Fibroblast of mammary gland (primary cell): Measurements from ENCODE around the gene FBXO17.
"Not testable (repeated sequence)": the region's sequence is repeated elsewhere in the genome, so short reads cannot be mapped to it uniquely, and the experiment has no call there.

Experiments used
- DNase-seq: peaks from one replicate; pipeline ENCODE4 v3.0.0-alpha.2; 2010; ENCODE audit warnings: low read depth
- H3K4me3 ChIP-seq: 2 replicates; pipeline ENCODE4 v1.5.1; 2011; ENCODE audit warnings: low read depth, mild to moderate bottlenecking, low read length, moderate library complexity; ENCODE audit not compliant: control insufficient read depth
- CTCF ChIP-seq: conservative IDR thresholded peaks from 2 replicates; pipeline ENCODE4 v1.5.1; 2011; ENCODE audit warnings: low read depth, low read length, inconsistent platforms; ENCODE audit not compliant: control insufficient read depth, insufficient read depth

The FBXO17 gene

GRCh38 chr19:39009001-39009400 lies 33.5 kb upstream of the FBXO17 start:
- no peak for DNase-seq
- TF ChIP-seq CTCF, result no peak

GRCh38 chr19:39008137-39008536 lies 32.6 kb upstream of the FBXO17 start:
- no peak for TF ChIP-seq CTCF
- no peak overlapping the region for H3K4me3 ChIP-seq
- DNase-seq, result no peak

More at GRCh38 chr19:39009001-39009400, 33.5 kb upstream of the FBXO17 start:
- no peak overlapping the region for H3K4me3 ChIP-seq

GRCh38 chr19:39007096-39007495 lies 31.6 kb upstream of the FBXO17 start:
- no peak overlapping the region for H3K4me3 ChIP-seq
- no peak for TF ChIP-seq CTCF
- no peak for DNase-seq

GRCh38 chr19:39004403-39004802 lies 28.9 kb upstream of the FBXO17 start:
- no peak overlapping the region for H3K4me3 ChIP-seq
- DNase-seq, result no peak
- TF ChIP-seq CTCF, result no peak

- no peak for DNase-seq
- no peak for TF ChIP-seq CTCF
- no peak overlapping the region for H3K4me3 ChIP-seq
Measured at GRCh38 chr19:39003796-39004195, 28.3 kb upstream of the FBXO17 start.

GRCh38 chr19:39003188-39003587 lies 27.6 kb upstream of the FBXO17 start:
- TF ChIP-seq CTCF, result no peak
- no peak overlapping the region for H3K4me3 ChIP-seq
- DNase-seq, result no peak

GRCh38 chr19:39001041-39001440 lies 25.5 kb upstream of the FBXO17 start:
- no peak for DNase-seq
- TF ChIP-seq CTCF, result no peak
- H3K4me3 ChIP-seq, result no peak overlapping the region

GRCh38 chr19:38997576-38997975 lies 22.0 kb upstream of the FBXO17 start:
- DNase-seq, H3K4me3 ChIP-seq: not testable (repeated sequence)
